Measurements from ENCODE around the gene TRABD2A.
A peak's percentile ranks its signal among the peaks of the same experiment; 100 is the strongest.
"Not testable (repeated sequence)": the region's sequence is repeated elsewhere in the genome, so short reads cannot be mapped to it uniquely, and the experiment has no call there.

The TRABD2A gene, protein sequence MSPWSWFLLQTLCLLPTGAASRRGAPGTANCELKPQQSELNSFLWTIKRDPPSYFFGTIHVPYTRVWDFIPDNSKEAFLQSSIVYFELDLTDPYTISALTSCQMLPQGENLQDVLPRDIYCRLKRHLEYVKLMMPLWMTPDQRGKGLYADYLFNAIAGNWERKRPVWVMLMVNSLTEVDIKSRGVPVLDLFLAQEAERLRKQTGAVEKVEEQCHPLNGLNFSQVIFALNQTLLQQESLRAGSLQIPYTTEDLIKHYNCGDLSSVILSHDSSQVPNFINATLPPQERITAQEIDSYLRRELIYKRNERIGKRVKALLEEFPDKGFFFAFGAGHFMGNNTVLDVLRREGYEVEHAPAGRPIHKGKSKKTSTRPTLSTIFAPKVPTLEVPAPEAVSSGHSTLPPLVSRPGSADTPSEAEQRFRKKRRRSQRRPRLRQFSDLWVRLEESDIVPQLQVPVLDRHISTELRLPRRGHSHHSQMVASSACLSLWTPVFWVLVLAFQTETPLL

DNA sequence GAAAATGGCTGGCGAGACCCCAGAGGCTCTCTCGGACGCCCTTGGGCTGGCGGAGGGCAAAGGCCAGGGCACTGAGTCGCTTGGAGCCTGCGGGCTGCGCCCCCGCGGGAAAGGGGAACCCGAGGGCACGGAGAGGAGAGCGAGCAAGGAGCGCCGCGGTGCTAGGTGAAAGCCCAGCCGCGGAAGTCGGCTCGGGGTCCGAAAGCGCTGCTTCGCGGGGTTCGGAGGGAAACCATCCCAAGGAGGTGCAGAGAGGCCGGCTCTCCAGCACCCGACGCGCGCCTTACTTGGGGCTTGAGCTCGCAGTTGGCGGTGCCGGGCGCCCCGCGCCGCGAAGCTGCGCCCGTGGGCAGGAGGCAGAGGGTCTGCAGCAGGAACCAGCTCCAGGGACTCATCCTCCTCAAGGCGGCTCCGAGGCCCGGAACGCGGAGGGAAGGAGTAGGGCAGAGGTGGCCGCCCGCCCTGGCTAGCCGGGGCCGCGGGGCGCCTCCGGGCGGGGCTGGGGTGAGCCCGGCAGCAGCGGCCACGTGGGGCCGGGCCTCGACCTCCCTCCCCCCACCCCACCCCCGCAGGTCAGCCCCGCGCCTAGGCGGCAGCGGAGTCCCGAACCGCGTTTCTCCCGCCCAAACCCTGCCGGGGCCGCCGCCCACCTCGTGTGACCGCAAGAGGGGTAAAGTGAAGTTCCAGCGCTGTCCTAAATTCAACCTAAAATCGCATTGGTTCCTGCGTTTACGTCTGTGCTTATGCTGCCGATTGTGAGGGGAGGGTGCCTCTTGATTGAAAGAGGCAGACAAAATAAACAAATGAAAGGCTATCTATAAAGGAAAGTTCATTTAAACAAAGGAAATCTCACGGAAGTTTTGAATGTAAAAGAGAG is at the start of gene TRABD2A:
TRABD2A (minus strand) TSS at position 440 of the 877 bp plus-strand sequence; CDS start at position 395, 45 bp downstream.
- DNase-seq (ENCODE audit: low read depth in 3 of 3), result no peak

DNA sequence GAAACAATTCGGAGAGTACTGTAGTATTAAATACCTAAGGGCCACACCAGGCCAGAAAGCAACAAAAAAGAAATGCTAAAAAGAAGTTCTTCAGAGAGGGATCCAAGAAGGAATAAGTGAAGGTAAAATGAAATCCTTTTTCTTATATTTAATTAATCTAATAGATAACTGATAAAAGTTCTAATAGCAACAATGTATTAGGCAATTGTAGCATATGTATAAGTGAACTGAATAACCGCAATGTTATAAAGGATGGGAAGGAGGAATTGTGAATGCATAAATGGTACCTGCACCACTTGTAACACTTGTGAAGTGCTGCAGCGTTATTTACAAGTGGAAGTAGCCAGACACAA is 46.4 kb upstream of the TRABD2A start:
- DNase-seq (ENCODE audit: low read depth in 3 of 3), result no peak

DNA sequence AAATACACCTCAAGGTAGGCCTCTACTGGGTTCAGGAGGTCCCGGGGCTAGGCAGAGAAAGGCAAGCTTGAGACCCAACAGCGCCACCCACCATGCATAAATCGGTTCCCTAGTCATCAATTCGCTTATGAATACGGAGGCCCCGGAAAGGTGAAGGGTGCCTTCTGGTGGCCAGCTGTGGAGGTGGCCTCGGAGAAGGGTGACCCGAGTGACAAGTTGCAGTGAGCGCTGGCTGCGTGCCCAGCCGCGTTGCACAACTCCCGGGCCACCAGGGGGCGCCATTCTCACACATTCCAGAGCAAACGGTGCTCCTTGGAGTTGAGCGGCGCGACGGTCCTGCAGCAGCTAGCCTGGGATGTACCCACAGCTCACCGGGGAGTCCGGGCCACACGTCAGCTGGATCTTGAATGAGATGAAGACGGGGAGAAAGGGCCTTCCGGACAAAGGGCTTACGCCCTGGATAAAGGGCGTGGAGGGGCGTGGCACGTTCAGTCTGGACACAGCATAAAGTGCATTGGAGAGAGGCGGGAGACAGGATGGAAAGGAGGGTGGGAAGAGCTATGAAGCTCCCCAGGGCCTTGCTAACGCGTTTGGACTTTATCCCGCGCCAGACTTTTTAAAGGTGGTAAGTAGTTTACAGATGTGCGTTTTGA is 45.0 kb upstream of the TRABD2A start:
- DNase-seq (ENCODE audit: low read depth in 3 of 3), result peak; percentile 96 to 100 (median 99)

DNA sequence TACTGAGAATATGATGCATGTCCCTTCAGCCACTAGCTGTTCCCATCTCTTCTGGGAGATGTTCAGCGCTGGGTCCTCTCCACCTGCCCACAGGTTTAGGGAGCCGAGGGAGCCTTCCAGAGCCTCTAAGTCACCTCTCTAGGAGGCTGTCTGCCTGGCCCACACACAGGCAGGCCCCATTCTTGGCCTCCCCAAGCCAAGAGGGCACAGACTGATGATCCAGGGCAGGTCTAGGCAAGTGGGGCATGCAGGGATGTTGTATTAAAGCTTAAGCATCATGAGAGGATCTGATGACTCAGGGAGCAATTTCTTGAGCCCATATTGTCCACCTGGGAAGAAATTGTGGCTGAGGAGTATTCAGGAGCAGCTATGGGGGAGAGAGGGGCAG is 44.4 kb upstream of the TRABD2A start:
- DNase-seq (ENCODE audit: low read depth in 3 of 3), result no peak

DNA sequence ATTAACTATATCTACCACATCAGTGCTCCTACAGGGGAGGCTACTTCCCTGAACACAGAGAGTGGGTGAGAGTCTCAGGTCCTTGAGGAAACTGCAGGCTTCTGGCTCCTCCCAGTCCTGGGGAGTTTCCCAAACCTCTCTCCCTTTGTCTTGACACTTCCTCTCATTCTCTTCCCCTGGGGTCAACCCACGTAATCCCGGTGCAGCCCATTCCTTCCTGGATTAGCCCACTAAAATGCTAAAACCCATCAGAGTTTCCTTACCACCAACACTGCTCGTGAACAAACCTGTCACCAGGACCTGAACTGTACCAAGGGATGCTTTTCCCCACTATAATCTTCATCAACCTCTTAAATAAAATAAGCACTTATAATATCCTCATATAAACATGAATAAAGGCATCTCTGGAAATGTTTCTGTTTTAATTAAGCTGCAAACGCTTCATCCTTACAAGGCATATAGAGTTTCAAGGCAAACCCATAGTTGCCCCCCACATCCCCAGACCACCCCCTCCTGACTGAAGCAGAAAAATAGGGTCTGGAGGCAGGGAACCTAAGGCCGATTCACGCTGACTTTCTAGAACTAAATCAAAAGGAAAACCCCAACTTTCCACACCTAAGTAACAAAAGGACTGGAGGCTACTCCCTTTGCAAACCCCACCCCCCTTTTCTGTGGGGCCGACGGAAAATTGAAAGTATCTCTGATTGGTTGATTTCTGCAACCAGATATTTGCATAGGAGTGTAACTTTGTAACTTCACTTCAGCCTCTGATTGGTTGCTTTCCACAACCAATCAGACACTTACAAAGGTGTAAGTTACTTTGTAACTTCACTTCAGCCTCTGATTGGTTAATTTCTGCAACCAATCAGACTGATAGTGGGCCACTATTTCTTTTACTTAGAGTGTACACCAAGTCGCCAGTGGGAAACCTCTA is 43.6 kb upstream of the TRABD2A start:
- no peak for DNase-seq (ENCODE audit: low read depth in 3 of 3)

DNA sequence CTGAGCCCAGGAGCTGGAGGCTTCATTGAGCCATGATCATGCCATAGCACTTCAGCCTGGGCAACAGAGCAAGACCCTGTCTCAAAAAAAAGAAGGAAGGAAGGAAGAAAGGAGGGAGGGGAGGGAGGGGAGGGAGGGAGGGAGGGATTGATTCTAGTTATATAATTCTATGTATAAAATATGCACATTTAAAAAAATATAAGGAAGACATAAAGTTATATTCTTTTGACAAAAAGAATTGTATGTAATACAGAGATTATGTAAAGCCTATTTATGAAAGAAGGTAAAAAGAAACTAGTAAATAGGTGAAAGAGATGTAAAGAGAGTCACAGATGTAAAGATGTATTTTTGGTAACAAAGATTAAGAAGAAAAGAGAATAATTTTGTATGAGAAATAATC is 42.1 kb upstream of the TRABD2A start:
- DNase-seq (ENCODE audit: low read depth in 3 of 3), result no peak

DNA sequence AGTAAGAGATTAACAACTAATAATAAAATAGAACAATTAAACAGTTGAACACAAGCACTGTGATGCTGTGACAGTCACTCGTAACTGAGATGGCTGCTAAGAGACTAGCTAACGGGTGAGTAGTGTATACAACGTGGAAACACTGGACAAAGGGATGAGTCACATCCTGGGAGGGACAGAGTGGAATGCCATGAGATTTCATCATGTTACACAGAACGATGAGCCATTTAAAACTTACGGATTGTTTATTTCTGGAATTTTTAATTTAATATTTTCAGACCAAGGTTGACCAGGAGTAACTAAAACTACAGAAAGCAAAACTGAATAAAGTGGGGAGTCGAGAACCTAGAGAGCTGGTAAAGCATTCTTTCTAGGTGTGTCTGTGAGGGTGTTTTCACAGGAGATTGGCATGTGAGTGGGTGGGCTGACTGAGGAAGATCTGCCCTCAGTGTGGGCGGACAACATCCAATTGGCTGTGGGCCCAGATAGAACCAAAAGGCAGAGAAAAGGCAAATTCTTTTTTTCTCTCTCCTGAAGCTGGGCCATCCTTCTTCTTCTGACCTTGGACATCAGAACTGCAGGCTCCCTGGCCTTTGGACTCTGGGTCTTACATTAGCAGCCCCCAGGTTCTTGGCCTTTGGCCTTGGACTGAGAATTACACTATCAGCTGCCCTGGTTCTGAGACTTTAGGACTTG is 39.1 kb upstream of the TRABD2A start:
- peak in 1 of 3 experiments; percentile 43 for DNase-seq (ENCODE audit: low read depth in 3 of 3)

DNA sequence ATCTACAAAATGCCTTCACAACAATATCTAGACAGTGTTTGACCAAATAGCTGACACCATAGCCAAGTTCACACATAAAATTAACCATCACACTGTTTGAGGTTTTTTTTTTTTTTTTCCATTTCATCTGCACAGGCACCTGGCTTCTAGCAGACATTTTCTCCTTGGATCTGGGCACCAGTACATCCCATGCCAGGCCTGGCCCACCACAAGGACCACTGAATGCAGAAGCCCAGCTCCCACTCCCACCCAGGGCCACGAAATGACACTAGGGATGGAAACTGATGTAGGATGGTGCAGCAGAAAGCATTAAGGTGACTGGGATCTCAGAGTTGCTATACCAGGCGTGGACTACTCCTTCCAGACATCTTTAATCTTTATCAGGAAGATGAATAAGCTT is 37.5 kb upstream of the TRABD2A start:
- no peak for DNase-seq (ENCODE audit: low read depth in 3 of 3)

DNA sequence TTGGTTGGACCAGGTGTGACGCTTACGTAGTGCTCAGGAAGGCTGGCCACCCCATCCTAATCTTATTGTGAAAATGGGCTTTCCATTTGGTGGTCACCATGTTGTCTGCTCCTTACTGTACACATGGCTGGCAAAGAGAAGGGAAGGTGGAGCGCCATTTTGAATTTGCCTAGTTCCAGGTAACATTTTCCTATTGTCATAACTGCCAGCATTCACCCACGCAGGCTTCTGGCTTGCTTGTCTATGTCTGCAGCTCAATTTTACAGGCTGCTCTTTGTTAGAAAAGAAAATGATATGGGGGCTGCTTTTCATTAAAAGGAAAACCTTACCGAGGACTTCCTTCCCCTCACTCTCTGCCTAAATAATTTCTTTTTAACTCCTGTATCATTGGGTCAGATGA is 36.9 kb upstream of the TRABD2A start:
- not testable (repeated sequence) for DNase-seq (ENCODE audit: low read depth in 3 of 3)

DNA sequence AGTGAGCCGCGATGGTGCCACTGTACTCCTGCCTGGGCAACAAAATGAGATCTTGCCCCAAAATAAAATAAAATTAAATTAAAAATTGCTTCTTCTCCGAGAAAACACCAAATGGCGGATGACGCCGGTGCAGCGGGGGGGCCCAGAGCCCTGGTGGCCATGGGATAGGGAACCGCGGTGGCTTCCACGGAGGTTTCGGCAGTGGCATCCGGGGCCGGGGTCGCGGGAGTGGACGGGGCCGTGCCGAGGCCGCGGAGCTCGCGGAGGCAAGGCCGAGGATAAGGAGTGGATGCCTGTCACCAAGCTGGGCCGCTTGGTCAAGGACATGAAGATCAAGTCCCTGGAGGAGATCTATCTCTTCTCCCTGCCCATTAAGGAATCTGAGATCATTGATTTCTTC is 34.8 kb upstream of the TRABD2A start:
- DNase-seq (ENCODE audit: low read depth in 3 of 3), result not testable (repeated sequence)

DNA sequence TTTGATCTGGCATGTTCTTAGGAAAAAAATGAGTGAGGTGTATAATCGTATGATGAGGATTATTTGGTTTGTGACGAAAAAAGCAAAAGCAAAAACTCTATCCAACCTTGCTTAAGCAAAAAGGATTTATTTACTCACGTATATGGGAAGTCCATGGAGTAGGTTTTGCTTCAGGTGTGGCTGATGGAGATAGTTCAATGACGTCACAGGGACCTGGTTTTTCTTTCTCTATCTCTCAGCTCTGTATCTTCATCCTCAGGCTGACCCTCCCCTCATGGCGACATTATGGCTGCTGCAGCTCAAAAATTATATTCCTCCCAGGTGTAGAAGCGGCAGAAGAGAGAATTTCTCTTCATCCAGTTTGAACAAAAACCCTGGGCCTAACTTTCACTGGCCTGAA is 33.5 kb upstream of the TRABD2A start:
- no peak for DNase-seq (ENCODE audit: low read depth in 3 of 3)

DNA sequence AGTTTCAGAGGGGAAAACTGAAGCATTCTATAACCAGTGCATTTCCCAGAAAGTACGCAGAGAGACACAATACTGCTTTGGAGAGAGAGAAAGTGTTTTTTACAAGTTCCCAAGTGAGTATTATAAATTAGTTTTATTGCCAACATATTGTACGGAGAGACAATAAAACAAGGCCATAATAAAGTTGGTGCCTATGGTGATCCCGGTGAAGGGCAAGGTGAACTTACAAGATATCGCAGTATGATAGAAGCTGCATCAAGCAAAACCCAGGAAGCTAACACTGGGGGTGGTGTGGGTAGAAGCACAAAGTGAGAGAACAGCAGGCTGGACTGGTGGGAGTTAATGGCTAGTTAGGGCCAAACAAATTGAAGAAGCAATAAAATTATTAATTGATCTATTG is 32.1 kb upstream of the TRABD2A start:
- DNase-seq (ENCODE audit: low read depth in 3 of 3), result no peak

DNA sequence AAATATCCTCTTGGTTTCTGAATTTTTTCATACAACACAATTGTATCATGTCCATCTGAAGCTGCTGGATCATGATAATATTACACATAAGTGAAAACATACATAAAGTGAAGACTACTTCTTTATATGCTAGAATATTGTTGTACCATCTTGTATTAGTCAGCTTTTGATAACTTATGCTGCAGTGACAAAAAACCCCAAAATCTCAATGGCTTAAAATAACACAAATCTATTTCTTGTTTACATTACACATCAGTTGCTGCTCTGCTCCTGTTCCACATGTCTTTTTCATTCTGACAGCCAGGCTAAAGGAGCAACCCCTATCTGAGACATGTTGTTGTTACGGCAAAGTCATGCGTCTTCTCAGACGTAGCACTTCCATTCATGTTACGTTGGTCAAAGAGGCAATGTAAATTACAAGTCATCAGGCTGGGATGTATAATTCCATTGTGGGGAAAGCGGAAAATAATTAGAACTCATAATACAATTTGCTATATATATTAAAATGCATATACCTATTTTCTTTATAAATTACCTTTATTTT is 30.3 kb upstream of the TRABD2A start:
- no peak for DNase-seq (ENCODE audit: low read depth in 3 of 3)

DNA sequence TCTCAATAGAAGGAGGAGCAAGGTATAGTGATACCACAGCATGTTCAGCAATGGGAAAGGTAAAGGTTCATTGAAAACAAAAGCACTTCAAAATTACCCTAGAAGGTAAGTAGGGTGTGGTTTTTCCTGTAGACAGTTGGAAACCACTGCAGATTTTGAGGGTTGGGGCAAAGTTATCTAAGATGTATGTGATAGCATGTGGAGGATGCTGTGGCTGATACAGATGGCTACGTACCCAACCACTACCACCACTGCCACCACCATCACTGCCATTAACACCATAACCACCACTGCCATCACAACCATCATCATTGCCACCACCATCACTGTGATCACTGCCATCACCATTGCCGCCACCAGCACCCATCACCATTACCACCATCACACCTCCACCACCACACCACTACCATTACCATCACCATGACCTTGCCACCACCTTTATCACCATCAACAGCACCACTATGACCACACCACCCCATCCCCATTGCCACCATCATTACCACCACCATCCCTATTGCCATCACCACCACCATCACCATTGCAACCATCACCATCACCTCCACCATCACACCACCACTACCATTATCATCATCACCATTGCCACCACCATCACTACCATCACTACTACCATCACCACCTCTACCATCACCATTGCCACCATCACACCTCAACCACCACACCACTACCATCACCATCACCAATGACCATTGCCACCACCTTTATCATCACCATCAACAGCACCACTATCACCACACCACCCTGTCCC is 28.2 kb upstream of the TRABD2A start:
- no peak for DNase-seq (ENCODE audit: low read depth in 3 of 3)

DNA sequence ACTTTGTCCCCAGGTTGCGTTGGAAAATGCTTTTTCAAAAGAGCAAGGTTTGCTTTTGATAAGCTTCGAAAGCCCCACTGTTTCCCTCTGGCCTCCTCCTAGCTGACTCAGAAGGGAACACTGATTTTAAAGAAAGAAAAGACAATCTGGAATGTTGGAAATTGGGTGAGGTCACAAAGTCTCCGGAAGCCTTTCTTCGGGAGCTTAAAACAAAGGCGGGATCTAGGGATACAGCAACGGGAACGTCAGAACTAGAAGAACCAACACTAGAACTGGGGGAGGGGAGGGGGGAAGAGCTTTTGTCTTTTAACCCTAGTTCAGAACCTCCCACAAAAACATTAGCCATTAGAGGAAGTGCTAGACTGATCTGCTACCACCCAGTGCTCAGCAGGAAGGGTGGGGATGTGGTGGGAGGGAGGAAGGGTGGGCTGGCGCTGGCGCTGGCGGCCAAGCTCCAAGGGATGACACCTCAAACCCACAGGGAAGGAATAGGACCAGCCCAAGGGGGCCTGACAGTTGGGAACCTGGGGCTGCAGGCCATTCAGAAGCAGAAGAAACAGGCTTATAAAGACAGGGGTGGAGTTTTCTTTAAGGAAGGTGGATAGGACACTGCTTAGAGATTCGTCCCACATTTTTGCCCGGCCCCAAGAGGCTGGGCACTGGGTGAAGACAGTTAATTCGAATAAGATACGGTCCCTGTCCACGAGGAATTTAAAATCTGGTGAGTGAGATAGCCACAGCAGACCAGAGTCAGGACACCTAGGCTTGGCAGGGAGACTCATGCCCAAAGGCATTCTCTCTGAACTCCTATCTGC is 26.2 kb upstream of the TRABD2A start:
- no peak for DNase-seq (ENCODE audit: low read depth in 3 of 3)

DNA sequence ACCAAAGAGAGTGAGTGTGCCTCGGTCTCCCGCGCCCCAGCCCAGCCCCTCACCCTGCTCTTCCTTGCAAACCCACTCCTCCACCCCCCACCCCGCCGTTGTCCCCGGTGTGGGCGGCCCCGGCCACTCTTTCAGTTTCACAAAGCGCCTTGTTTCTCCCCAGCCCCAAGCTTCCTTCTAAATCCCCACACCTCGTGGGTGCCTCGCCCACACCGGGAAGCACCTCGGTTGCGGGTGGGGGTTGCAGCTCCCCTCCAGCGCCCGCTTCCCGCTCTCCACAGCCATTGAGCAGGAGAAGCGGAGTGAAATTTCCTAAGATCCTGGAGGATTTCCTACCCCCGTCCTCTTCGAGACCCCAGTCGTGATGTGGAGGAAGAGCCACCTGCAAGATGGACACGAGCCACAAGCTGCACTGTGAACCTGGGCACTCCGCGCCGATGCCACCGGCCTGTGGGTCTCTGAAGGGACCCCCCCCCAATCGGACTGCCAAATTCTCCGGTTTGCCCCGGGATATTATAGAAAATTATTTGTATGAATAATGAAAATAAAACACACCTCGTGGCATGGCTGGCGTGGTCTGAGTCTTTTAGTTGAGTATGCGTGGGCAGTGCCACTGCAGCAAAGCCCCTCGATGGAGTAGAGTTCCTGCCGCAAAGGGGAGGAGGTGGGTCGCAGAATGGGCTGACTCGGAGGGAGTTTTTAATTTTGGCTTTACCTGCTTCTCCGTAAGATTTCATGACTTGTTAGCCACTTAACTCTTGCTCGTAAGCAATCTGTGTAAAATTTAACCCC is 25.4 kb upstream of the TRABD2A start:
- peak in 1 of 3 experiments; percentile 59 for DNase-seq (ENCODE audit: low read depth in 3 of 3)

DNA sequence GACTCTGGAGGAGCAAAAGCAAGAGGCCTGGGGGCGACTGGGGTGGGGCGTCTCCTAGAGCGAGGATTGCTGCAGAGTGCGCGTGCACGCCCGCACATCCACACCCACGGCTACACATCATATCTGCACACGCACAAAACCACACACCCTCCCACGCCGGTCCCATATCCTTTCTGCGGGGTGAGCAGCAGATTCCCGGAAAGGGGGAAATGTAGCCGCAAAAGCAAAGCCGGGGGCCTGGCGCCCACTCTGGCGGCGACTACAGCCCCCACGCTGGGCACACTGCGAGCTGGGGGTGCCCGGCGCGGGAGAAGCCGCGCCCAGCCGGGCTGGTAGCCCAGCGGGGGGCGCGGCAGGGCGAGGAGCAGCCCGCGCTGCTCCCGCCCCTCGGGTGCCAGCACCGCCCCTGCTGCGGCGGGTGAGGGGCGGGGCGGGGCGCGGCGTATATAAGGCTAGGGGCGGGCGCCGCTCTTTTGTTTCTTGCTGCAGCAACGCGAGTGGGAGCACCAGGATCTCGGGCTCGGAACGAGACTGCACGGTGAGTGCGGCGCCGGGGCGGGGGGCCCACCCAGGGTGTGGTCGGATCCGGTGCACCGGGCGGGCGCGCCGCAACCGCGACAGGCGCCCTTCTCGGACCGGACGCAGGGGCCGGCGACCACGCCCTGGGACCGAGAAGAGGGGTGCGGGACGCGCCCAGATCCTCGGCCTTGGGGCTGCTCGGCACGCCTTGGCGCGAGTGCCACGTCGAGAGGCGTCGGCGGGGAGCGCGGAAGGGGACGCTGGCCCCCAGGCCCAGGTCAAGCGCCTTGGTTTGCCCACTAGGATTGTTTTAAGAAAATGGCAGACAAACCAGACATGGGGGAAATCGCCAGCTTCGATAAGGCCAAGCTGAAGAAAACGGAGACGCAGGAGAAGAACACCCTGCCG is 24.6 kb upstream of the TRABD2A start, which contains the start of gene TMSB10:
TMSB10 (plus strand) TSS at position 476 of the 927 bp plus-strand sequence.
- peak; percentile 81 to 86 (median 84) for DNase-seq (ENCODE audit: low read depth in 3 of 3)

All from stimulated activated CD4-positive, alpha-beta T cell treated with anti-CD3 and anti-CD28 coated beads, TNF-alpha, amount 100 ng/mL, for 4 hours (primary cell).